ENCODE results near the gene DNM2.
"Not testable (repeated sequence)": the region's sequence is repeated elsewhere in the genome, so short reads cannot be mapped to it uniquely, and the experiment has no call there.

Gene DNM2

GRCh38 chr19:10727685-10728201 is 9.9 kb downstream of the DNM2 start:
- DNase-seq = no peak

- no peak for DNase-seq
Measured at GRCh38 chr19:10729411-10729810, 11.5 kb downstream of the DNM2 start.

GRCh38 chr19:10730932-10731331 is 13.1 kb downstream of the DNM2 start:
- no peak for DNase-seq

- DNase-seq = no peak
Measured at GRCh38 chr19:10735741-10736140, 17.9 kb downstream of the DNM2 start.

- DNase-seq = no peak
Measured at GRCh38 chr19:10736189-10736588, 18.3 kb downstream of the DNM2 start.

- no peak for DNase-seq
Measured at GRCh38 chr19:10736916-10737551, 19.2 kb downstream of the DNM2 start.

- DNase-seq = no peak
Measured at GRCh38 chr19:10737722-10738121, 19.8 kb downstream of the DNM2 start.

- DNase-seq = no peak
Measured at GRCh38 chr19:10740798-10741197, 22.9 kb downstream of the DNM2 start.

- peak in 1 of 2 experiments; percentile 68 for DNase-seq
Measured at GRCh38 chr19:10742476-10742875, 24.6 kb downstream of the DNM2 start.

GRCh38 chr19:10744253-10744798 is 26.4 kb downstream of the DNM2 start:
- DNase-seq = no peak

GRCh38 chr19:10744801-10745293 is 27.0 kb downstream of the DNM2 start:
- no peak for DNase-seq

- DNase-seq = not testable (repeated sequence)
Measured at GRCh38 chr19:10746437-10746836, 28.6 kb downstream of the DNM2 start.

GRCh38 chr19:10747271-10747670 is 29.4 kb downstream of the DNM2 start:
- DNase-seq = peak in 1 of 2 experiments; percentile 17

GRCh38 chr19:10747674-10748073 is 29.8 kb downstream of the DNM2 start:
- DNase-seq = no peak

GRCh38 chr19:10748195-10748926 is 30.5 kb downstream of the DNM2 start:
- DNase-seq = no peak

GRCh38 chr19:10748927-10749434 is 31.1 kb downstream of the DNM2 start:
- peak in 1 of 2 experiments; percentile 51 for DNase-seq

- DNase-seq = no peak
Measured at GRCh38 chr19:10749435-10750384, 31.8 kb downstream of the DNM2 start.

GRCh38 chr19:10751109-10751953 is 33.5 kb downstream of the DNM2 start:
- DNase-seq = no peak

GRCh38 chr19:10752237-10752912 is 34.5 kb downstream of the DNM2 start:
- DNase-seq = no peak

GRCh38 chr19:10752913-10753704 is 35.2 kb downstream of the DNM2 start:
- no peak for DNase-seq
